NCI-H748 (cell line): Measurements from ENCODE around the gene DIPK1B.

ENCODE experiments used
- DNase-seq: peaks from one replicate; lab custom pipeline; 2025; ENCODE audit not compliant: unreplicated experiment; lab: John Stamatoyannopoulos, UW

The DIPK1B gene

DNA sequence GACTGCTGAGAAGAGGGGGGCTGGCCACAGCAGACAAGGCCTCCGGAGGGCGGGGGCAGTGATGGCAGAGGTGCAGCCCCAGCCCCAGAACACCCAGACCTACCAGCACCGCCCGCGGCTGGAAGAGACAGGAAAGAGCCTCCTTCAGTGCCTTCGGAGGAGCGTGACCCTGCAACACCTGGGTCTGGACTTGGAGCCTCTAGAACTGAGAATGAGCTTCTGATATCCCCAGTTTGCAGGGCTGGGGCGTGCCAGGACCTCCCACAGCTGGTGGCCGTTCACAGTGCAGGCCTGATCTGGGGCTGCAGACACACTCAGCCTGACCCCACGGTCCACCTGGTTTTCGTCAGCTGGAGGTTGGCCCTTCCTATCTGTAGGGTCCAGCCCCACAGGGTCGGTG, 21.2 kb downstream of the DIPK1B start:
- no peak for DNase-seq

DNA sequence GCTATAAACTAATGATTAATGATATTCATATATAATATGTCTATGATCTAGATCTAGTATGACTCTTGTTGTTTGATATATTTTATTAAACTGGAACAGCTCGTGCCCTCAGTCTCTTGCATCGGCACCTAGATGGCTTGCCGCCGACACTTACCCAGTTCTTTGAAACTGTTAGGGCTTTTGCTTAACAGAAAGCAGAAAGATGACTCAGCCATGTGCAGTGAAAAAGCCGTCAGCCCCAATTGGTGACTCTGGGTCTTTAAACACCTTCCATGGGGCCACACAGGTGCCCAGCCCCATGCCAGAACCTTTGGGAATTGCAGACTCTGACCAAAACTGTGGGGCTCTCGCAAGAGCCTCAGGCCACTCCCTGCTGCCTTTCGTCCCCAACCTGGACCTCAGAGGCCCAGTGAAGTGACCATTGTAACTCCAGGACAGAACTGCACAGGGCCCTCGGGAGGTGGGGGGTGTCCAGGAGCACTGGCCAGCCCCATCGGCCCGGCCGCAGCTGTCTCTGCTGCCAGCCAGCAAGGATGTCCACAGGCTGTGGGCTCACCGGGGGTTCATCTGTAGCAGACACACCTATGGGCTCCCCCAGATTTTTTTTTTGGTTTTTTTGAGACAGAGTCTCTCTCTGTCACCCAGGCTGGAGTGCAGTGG, 22.6 kb downstream of the DIPK1B start:
- no peak for DNase-seq

DNA sequence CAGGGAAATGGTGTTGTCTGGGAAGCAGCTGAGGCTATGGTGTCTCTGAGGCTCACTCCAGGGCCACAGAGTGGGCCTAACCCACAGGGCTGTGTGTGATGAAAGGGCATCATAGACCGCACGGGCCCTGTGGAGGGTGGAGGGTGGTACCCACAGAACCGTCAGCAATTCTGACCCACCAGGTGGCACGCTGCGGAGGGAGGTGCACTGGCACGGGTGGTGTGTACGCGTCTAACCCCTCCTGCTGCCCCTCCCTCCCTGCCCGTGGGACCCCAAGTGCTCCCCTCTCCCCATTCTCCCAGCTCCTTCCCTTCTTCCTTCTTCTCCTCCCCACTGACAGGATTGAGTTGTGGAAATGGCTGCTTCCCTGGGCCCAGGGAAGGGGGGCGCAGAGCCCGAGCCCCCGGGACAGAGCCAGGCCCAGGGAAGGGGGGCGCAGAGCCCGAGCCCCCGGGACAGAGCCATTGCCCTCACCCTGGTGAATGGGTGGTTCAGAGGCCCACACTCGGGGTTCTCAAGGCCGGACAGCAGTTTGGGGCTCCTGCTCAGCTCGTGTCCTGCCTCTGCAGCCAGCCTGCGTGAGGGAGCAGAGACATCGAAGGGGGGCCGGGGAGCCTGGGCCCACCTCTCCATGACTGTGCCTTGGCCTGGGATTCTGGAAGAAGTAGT, 23.6 kb downstream of the DIPK1B start:
- DNase-seq = no peak

DNA sequence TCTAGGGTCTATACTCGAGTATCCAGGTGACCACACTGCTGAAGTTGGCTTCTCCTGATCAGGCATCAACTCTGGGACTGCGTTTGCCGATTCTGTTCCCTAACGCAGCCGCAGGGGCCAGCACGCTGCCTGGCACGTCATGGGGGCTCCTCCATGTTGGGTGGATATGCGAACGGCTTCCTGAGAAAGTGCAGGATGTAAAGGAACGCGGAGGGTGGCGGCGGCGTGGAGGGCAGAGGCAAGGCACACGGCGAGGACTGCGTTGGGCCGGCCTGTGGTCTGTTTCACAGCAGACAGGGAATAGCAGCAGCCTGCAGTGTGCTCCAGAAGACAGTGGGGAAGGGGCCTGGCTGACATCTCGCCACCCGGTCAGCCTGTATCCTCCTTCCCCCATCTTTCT, 26.6 kb downstream of the DIPK1B start:
- no peak for DNase-seq

DNA sequence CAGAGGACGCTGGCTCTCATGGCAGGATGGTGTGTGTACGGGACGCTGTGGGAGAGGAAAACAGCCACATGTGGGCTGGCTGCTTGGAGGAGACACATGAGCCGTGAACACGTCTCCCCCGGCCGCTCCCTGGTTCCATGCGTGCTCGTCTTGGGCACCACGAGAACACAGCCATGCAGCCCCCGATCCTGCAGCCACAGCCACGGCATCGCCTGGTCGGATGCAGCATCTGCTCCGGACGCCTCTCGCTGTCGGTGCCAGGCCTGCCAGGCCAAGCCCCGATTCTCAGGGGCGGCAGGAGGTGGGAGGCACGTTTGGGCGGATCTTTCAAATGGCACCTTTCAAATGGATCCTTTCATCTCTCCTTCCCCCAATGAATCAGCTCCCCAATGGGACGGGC, 27.1 kb downstream of the DIPK1B start:
- DNase-seq = no peak

DNA sequence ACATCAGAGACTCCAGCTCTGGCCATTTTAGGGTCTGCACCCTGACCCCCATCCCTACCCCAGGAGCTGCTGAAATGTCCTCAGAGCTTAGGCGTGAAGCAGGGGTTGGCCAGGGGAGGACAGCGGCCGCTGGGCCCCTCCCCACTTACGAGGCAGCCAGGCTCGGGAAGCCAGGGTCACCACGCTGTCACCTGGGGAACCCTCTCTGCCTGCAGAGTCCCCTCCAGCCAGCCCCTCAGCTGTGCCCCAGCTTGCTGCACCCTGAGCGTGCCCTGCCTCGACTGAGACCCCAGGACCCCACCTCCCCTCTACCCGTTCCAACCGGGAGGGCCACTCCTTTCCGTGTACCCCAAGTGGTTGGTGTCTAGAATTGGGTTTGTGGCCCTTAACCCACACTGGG, 27.7 kb downstream of the DIPK1B start:
- no peak for DNase-seq

DNA sequence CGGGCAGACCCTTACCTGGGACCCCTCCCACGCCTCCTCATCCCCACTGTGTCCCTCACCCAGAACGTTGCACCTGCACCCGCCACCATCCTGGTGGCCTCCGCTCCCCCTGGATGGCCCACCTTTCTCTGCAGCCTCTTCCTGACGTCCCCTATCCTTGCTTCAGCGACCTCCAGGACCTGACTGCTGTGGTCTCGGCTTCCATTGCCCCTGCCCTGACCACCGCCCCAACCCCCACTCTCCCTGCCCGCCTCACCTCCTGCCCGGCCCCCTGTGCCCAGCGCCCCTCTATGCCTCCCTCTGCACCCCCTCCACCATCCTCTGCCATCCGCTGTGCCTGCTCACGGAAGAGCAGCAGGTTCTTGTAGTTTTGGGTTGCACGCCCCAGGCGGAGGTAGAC, 28.1 kb downstream of the DIPK1B start:
- no peak for DNase-seq

DNA sequence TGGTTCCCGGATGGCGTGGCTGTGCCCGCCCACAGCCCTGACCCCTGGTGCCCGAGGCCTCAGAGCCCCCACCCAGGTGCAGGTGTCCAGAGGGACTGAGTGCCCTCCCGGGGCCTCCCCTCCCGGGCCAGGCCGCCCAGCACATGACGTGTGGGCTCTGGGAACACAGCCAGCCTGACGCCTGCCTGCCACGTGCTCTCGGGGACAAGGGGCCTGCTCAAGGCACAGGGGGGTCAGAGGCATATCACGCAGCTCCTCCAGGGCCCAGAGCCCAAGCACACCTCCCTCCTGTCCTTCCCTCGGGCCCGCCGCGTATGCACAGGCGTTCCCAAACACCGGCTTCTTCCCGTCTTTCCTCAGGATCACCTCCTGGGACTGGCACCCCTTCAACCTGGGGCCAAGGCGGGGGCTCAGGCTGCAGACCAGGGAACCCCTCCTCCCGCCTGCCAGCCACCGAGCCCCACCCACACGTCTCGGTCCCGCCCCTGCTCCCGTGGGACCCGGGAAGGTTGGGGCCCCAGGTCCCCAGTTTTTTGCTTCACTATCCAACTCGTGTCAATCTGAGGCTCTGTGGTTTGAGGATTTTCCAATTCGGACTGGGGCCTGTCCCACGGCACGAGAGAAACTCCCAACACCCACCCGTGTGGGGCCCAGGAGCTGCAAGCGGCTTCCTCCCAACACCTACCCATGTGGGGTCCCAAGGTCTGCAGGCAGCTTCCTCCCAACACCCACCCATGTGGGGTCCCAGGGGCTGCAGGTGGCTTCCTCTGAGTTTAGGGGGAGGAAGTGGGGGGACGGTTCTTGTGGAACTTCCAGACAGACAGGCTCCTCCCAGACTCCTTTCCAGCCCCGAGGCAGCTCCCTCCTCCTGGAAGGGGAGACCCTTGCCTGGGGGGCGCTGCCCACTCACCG, 28.9 kb downstream of the DIPK1B start:
- DNase-seq = no peak

DNA sequence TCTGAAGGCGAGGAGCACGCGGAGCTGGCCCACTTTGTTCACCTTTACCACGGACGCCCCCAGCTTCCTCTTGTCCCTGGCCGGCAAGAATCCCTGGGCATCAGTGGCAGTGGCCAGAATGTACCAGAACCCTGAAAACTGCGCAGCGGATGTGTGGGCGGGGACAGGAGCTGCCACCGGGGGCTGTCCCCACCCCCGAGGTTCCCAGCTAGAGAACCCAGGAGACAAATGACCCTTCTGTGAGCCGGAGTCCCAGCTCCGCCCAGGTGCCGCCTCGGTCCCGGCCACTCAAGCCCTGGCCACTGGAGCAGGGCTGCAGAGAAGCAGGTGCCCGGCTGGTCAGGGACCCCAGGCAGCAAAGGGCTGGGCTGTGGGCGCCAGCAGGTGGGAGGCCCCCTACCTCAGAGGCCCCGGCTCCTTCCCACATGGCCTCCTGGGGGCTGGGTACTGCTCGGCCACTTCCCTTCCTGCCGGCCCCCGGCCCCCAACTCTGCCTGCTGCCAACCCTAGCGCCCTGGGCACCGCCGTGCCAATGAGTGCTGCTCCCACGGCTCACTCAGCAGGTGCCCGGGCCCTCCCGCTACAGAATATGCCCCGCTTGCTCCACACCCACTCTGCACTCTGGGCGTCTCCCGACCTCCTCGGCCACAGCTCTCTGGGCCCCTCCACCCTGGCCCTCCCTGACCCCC, 29.7 kb downstream of the DIPK1B start:
- DNase-seq = no peak

DNA sequence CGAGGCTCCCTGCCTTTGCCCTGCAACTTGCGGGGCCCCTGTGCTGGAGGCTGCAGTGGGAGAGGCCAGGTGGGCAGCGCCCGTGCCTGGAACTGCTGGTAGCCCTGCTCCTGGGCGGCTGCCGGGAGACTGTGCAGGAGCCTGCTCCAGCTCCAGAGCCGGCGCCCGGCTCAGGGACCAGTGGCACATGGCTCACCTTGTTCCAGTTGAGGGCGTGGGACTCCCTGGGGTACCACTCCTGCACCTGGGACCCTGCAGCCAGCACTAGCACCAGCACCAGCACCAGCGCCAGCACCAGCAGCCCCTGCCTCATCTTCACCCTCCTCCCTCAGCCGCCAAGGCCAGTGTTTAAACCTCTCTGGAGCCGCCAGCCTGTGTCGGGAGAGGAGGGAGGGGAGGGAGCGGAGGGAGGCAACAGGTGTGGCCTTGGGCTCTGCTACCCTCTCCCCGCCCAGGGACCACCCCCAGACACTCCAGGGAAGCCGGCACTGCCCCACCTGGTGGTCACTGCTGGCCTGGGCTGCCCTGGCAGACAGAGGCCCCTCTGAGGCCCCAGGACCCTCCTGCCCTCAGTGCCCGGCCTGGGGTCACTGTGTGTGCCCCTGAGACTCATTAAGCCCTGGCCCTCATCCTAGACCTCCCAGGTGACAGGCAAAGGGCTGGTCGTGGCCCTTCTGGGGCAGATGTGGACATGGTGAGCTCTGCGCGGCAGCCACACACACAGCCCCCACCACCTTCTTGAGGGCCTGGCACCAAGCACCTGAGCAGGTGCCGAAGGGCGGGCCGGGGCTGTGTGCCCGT, 30.4 kb downstream of the DIPK1B start, which contains the start of gene LCN10:
Gene LCN10 (minus strand): TSS at position 350 of the 801 bp plus-strand sequence. CDS start 37 bp downstream, at position 313.
- peak; percentile 31 for DNase-seq

DNA sequence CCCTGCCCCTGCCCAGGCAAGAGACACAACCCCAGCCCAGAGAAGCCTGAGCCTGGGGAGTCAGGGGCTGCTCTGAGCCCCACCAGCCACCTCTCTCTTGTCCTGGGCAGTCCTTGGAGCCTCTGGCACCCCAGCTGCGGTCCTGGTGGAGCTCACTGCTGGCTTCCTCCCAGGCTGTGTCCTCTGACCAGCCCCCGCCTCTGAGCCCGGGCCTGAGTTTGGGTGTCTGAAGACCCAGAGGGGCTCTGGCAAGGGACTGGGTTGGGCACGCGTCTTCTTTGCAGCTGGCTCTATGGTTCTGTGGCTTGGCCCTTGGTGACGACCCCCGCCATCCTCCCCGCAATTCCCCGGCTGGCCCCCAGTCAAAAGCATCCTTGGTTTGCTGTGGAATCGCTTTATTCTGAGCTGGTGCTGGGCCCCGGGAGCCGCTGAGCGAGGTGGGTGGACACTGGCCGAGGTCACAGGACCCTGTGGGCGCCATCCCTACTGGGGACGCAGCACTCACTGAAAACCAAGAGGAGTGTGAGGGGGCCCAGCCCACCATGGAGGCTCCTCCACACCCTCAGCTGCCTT, 31.4 kb downstream of the DIPK1B start:
- no peak for DNase-seq

DNA sequence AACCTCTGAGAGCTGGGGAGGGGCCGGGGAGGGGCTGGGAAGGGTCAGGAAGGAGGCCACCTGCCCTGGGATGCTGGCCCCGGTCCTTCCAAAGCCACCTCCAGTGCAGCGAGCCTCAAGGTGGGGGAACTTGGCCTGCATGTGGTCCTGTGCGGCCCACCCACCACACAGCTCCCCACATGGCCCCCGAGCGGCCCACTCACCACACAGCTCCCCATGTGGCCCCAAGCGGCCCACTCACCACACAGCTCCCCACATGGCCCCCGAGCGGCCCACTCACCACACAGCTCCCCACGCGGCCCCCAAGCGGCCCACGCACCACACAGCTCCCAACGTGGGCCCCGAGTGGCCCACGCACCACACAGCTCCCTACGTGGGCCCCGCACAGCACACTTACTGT, 32.4 kb downstream of the DIPK1B start:
- DNase-seq = no peak

DNA sequence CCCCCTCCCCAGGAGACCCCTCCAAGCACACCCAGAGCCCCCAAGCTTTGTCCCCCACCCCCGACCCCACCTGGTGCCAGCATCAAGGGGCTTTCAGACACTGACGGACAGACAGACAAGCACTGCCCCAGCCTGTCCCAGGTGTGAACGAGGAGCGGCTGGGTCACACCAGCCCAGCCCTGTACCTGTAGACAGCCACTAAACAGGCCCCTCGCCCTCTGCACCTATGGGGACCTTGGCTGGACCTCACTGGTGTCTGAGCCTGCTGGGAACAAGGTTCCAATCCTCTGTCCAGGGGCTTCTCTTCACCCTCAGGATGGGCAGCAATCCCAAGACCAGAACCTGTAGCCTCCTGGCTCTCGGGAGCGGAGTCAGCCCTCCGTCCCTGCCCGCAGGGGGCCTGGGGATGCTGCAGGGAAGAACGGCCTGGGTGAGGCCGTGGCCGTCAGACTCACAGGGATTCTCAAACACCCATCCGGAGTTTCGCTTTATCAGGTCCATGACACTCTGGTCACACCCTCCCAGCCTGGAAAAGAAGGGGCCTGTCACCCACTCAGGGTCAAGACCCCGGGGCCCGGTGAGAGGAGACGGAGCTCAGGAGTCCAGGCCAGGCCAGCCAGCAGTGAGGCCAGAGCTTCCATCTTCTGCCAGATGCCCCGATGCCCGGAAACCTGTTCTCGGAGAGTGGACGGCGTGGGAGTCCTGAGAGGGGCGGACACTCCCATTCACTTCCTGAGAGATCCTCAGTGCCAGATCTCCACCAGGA, 33.2 kb downstream of the DIPK1B start:
- no peak for DNase-seq

DNA sequence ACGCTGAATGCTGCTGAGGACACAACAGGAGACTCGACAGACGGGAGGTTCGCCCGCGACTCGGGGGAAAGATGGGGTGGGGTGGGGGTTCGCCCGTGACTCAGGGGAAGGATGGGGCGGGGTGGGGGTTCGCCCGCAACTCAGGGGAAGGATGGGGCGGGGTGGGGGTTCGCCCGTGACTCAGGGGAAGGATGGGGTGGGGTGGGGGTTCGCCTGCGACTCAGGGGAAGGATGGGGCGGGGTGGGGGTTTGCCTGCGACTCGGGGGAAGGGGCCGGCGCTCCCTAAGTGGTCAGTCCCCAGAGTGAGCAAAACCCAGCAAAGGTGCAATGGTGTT, 33.8 kb downstream of the DIPK1B start:
- DNase-seq = no peak

DNA sequence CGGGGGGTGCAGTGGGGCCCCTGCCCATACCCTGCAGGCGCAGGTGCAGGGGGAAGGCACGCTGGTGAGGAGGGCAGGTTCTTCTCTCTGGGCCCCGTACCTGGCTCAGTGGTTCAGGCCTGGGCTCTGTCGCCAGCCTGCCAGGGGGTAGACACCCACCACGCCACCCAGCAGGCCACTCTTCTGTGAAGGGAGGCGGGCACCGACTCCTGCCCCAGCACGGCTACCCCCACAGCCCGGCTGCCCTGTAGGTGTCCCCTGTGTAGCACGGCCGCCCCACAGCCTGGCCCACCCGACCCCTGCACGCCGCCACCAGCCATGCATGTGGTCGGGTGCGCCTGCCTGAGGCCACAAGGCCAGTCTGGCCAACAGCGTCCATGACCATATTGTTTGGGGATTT, 34.2 kb downstream of the DIPK1B start:
- DNase-seq = no peak

DNA sequence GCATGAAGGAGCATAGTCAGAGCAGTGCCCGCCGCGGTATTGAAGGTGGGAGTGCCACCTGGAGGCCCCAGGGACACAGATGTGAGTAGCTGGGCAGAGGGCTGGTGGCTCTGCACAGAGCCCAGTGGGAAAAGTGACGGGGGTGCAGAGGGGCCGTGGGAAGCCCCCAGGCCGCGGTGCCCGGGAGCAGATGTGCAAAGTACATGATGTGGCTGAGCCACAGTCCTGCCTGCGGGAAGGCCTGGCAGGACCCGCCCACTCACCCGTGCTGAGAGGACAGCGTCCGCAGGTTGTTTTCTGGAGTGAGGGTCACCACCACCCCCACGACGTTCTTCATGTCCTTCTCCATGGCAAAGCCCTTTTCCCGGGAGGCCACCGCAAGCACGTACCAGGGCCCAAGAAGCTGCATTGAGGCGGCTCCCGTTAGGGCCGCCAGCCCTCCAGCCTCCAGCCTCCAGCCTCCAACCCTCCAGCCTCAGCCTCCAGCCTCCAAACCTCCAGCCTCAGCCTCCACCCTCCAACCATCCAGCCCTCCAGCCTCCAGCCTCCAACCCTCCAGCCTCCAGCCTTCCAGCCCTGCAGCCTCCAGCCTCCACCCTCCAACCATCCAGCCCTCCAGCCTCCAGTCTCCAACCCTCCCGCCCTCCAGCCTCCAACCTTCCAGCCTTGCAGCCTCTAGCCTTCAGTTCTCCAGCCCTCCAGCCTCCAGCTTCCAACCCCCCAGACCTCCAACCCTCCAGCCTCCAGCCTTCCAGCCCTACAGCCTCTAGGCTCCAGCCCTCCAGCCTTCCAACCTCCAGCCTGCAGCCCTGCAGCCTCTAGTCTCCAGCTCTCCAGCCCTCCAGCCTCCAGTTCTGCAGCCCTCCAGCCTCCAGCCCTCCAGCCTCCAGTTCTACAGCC, 35.0 kb downstream of the DIPK1B start:
- no peak for DNase-seq

DNA sequence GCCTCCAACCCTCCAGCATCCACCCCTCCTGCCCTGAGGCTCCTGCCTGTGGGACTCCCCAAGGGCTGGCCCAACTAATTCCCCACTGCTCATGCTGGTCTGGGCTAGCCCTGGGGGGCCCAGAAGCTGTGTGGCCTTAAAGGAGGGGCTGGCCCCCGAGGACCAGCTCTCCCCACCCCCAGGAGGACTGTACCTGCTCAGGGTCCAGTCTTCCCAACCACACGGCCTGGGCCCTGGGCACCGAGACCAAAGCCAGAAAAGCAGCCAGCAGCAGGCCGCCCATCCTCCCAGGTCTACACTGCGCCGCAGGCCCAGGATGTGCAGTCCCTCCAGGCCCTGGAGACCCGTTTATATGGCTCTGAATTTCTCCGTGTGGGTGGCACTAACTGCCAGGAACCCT, 35.8 kb downstream of the DIPK1B start, which contains the start of gene LCN6:
Gene LCN6 (minus strand): TSS at position 325 of the 400 bp plus-strand sequence. CDS start 42 bp downstream, at position 283.
- no peak for DNase-seq
